NCI-H2196 (cell line): ENCODE measurements around the gene VSIG1.
A peak's percentile ranks its signal among the peaks of the same experiment; 100 is the strongest.

Source experiments
- DNase-seq: peaks from one replicate; lab custom pipeline; 2025; ENCODE audit not compliant: unreplicated experiment; lab: John Stamatoyannopoulos, UW

The VSIG1 gene

DNA sequence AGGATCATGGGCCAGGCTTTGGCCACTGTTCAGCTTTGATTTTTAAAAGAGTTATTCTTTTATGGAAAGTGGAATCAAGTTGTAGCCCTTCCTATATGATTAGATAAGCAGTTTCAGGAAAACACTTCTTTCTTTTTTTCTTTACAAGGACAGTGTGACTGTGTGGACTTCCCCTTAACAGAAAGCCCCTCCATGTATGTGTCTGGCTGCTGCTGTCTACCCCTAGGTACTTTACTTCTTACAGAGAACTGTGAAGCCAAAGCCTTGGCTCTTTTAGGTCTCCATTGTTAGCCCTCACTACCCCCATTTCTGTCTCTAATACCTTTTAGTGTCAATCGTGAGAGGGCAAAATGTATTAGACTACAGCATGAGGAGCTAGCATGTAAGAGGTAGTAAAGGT, 19.1 kb downstream of the VSIG1 start:
- no peak for DNase-seq

DNA sequence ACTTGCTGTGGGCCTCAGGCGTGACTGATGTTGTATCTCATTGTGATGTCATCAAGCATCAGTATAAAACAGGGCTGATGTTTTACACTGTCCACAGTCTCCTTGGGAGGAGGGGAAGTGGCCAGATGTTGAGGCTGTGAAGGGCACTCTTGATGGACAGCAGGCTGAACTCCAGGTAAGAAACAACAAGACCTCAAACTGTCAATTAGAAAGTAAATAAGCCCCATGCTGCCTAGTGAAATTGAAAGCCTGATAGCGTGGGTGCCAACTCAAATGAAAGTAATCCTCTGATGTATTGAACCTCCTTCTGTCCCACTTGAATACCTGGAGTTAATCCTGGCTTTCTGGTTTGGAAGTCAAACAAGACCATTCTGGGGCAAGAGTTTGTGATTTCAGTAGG, 19.7 kb downstream of the VSIG1 start:
- DNase-seq, result no peak

DNA sequence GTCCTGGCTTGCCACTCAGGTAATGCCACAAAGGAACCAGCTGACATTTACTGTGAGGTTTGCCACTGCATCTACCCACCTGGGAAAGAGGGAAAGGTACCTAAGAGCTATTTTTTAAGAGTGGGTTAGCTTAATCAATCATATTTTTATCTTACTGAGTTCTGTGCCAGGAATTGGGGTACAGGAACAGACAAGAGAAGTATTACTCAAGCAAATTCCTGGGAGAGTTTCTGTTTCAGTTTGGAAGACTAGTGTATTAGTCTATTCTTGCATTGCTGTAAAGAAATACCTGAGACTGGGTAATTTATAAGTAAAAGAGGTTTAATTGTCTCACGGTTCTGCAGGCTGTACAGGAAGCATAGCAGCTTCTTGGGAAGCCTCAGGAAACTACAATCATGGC, 23.3 kb downstream of the VSIG1 start:
- DNase-seq, result no peak

DNA sequence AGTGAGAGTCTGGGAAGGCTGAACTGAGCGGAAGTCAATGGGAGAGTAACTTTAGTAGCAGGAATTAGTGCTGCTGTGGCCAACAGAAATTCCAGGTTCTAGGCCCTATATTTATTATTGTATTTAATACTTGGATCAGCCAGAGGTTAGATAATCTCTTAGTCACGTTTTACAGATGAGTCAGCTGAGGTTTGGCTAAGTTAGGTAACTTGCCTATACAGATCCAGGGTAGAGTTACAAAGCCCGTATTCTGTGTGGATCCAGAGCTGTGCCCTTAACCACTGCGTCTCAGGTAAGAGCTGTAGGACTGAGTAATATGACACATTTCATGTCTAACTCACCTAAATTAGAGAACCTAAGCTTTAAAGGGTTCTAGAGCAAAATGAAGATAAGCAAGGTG, 26.0 kb downstream of the VSIG1 start:
- DNase-seq, result peak; percentile 1

DNA sequence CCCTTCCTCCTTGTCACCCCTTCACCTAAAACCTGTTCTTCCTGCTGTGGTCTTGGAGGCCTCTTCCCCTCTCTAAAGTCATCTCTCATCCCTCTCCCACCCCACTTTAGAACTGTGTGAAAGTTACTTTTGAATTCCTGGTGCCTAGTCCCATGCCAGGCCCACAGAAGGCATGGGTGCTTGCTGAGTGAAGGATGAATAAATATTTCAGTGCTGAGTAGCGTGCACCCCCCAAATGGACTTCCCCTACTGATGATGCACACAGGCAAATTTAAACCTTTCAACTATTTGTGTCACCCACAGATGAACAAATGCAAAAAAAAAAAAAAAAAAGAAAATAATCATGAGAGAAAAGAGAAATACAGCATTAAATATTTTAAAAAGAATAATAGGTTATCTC, 26.7 kb downstream of the VSIG1 start:
- no peak for DNase-seq

DNA sequence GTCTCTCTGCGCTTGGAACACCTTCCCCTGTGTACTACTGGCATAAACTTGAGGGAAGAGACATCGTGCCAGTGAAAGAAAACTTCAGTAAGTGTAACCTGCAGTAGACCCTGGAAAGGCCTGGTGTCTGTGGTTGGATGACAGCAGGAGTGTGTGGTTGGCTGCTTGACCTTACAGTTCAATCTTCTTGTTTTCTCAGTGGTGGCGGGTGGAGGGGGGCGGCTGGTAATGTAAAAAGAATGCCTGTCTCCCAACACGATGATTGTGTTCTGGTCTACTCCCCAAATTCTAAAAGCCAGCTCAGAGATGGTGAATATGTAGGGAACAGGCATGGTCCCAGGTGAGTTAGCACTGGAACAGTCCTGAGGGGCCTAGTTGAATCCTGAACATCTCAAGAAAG, 27.9 kb downstream of the VSIG1 start:
- no peak for DNase-seq

DNA sequence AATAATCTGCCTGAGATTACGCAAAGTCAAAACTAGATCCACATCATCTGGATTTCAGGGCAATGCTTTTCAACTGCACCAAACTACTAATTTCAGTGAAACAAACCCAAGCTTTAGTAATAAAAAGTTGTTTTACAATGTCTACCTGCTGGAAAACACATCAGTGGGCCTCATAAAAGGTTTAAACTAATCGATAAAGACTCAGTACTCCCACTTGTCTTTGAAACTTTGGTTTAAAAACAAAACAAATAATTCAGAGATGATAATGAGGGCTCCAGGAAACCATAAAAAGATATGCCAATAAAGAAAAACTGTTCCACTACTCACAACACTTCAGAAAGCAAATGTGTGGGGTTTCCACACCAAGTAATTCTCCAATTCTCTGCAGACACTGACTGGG, 36.2 kb downstream of the VSIG1 start:
- DNase-seq, result no peak

DNA sequence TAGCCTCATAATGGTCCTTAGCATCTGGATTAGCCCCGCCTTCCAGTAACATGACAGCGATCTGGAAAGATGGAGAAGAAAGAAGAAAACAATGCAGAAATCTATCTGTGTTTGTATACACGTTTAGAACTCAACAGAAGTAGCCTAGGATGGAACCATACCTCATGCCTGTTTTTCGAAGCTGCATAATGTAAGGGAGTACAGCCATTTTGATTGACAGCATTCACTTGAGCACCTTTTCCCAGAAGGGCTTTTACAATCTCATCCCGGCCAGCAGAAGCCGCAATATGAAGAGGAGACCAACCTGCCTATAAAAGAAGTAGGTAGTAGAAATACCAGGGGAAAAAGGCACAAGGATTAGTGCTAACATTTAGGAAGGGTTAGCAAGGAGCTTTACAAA, 42.9 kb downstream of the VSIG1 start:
- DNase-seq, result no peak

DNA sequence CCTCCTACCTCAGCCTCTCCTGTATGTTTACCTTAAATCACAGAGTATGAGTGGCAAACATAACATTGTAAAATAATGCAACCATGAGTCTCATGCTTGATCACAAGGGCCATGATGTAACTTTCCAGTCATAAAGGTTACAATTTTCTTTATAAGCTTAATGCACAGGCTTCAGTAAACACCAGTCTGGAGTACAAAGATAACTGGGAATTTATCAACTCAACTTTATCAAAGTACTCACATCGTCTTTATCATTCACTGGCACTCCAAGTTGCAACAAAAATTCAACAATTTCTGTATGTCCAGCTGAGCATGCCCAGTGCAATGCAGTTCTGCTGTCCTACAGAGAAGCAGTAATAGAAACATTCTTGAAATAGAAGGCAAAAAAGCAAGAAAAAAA, 43.6 kb downstream of the VSIG1 start:
- DNase-seq, result no peak

DNA sequence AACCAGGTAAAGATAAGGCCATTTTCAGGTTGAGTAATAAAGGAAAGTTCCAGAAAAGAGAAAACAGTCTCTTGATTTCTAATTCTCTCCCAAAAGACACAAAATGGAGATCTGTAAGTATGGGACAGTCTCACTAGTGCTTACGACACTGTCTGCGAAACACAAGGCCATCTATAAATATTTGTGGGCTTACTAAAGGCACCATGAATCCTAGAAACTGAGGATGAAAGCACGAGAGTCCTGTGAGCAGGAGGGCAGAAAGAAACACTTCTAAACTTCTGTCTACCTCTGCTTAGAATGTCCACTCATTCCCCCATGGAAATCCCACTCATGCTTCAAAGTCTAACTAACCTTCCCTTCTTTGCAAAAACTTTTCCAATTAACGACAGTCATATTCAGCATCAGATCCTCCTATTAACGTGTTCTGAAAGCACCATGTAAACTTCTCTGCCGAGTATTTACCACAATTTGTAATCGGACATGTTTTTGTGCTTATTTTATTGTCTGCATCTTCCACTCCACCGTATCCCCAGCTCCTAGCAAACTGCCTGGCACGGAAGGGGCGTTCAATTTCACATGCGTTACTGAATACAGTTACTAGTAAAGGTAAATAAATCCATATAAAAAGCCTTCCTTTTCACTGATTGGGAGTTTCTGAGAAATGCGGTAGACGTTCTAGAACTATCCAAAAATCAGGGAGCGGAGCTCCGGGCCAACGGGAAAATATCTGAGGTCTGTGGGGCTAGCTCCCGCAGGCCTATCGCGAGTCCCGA, 45.8 kb downstream of the VSIG1 start:
- no peak for DNase-seq

DNA sequence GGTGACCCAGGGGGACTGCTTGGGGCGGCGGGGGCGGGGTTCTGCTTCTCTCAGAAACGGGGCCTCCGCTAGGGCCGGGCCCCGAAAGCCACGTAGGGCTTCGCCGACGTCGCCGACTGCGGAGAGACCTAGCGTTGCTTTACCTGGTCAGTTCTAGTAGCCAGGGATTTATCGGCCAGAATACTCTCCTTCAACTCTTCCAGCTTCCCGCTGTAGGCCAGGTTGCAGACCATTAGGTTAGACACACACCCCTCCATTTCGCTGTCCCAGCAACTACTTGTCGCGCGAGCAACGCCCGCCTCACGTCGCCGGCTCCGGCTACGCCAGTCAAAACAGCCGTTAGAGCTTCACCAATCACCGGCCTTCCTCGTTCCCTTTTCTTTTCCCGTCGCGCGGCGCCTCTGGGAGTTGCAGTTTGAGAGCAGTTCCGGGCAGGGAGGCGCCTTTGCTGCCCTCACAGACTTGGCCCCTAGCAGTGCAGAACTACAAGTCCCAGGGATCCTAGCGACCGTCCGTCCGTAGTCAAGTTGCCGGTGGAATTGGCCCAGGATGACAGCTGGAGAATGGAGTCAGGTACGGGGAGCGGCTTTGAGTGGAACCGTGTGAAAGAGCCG, 46.5 kb downstream of the VSIG1 start, which contains the start of the genes ATG4A and PSMD10:
Gene ATG4A, plus strand, starts transcription at position 515 of the 614 bp plus-strand sequence. Its CDS starts 49 bp downstream, at position 564.
Gene PSMD10, minus strand, starts transcription at position 279 of the 614 bp plus-strand sequence. Its CDS starts 22 bp downstream, at position 257.
- DNase-seq, result peak; percentile 88

DNA sequence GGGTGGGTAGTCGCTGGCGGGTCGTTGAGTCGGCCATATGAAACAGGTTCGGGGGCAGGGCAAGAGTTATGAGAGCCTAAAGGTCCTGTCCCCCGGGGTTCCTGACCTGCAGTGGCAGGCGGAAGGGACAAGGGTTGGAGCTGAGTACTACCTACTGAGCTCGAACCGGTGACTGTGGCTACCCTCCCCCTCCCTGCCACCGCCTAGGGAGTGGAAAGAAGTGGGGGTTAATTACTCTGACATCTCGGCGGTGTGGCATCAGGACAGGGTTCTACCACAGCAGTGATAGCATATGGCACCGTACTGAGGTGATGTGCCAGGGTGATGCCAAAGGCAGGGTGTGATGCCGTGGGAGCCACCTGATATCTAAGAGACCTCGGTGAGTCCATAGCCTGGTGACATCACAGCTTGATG, 47.0 kb downstream of the VSIG1 start:
- DNase-seq, result peak; percentile 45

DNA sequence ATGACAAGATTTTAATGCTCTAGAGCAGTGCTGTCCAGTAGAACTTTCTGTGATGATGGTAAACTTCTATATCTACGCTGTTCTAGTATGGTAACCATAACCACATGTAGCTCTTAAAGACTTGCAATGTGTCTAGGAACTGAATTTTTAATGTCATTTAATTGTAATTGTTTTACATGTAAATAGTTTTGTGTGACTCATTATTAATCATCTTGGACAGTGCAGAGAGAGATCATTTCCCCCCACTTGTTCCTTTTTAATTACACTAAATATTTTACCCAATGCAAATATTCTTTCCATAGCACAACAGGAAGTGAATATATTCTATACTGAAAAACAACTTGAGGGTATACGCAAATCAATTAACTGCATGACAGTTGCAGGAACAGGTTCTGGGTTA, 52.5 kb downstream of the VSIG1 start:
- no peak for DNase-seq

DNA sequence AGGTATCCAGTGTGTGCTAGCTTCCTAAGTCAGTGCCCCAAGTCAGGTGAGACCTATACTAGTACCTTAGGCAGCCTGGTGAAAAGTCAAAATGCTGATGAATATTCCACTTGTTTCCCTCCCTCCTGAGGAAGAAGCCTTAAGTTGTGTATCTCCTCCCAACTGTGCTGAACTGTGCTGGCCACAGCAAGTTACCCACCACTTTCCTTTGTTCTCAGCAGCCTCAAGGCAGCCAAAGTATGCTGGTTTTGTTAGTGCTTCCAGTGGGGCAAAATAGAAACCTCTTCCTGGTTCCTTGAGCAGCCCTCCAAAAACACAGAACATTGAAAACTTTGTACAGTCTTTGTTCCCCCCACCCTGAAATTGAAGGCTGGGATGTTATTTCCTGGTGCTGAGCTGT, 60.6 kb downstream of the VSIG1 start:
- DNase-seq, result no peak

DNA sequence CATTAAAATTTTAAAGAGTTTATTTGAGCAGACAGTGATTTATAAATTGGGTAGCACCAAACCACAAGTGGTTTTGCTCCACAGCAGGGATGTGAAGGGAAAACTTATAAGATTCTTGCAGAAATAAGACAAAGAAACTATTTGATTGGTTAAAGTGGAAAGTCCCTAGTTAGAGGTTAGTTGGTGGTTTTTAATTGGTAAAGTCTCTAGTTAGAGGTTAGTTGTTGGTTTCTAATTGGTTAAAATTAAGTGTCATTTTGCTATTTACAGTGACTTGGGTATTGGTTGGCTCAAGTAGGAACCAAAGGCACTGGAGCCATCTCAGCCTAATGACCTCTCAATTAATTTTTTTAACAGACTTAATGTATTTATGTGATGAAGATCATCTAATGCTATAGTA, 69.7 kb downstream of the VSIG1 start:
- no peak for DNase-seq

DNA sequence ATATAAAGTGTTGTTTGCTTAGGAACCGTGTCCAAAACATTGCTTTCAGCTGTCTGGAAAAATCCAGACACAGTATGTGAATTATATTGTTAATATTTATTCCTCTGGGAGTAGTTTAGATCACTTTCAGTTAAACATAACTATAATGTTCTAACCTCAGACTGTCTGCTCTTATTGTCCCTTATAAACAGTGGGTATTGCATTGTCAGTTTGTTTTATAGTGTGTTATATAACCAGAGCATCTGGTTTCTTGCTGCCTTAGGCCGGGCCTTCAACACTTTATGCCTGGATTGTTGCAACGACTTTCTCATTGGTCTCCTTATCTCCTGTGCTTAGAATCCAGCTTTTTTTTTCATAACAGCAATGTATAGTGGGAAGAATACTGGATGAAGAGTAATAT, 73.1 kb downstream of the VSIG1 start:
- DNase-seq, result no peak

DNA sequence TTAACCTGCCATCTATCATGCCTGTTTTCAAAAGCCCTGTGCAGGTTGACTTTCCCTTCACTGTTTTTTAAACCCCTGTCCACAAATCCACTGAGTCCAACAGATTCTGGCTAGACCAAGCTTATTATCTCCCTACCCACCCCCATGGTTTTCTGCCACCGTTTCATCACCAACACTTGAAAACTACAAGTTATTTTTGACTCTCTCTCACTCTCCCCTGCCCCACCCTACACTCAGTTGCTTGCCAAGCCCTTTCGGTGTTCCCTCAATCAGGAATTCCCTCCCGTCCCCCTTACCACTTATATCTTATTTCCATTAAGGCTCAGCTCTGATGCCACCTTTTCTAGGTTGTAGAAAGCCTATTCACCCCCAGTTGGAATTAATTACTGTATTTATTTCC, 76.4 kb downstream of the VSIG1 start:
- DNase-seq, result no peak

DNA sequence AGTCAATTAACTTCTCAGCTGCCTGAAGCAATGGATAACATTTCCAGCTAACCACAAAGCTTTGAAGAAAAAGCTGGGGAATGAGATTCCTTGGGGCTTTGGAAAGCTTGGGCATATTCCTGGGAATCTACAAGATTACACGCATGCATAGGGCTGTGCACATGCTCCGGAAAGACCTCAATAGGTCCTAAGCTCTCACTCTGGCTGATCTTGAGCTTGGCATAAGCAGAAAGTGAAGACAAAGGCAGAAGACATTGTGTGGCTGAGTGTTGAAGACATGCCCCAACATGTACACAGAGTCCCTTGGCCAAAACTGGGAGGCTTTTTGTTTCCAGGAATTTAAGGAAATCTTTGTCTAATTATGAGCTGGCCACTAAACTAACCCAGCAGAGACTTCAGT, 77.9 kb downstream of the VSIG1 start:
- no peak for DNase-seq

DNA sequence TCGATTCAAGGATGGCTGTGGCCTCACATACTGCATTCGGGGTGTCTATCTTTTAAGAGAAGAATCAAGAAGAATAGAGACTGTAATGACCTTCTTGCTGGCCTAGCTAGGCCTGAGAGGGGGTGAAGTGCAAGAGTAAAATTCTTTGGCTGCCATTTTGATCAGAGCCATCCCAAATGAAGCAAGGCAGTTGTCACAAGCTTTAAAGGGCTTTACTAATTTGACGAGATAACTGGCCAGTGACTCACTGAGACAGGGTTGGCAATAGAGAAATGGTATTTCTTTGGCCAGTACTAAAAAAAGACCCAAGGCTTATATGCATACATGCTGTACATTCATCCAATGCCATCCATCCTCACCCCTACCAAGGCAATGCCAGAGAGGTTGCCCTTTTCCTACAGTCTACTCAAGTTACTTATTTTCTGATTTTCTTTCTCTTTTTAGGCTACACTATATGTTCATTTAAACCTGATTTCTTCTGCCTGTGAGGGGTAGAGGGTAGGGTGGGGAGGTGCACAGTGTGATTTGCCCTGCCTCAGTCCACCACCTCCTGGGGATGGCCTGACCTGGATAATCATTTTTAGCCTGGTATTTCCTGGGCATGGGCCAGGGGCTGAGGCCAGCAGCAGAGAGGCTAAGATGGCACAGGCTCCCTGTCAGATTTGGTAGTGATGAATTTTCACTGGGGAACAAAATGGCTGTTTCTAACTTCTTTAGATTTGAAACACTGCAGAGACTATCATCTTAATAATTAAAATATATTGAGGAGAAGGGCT, 78.9 kb downstream of the VSIG1 start:
- no peak for DNase-seq

DNA sequence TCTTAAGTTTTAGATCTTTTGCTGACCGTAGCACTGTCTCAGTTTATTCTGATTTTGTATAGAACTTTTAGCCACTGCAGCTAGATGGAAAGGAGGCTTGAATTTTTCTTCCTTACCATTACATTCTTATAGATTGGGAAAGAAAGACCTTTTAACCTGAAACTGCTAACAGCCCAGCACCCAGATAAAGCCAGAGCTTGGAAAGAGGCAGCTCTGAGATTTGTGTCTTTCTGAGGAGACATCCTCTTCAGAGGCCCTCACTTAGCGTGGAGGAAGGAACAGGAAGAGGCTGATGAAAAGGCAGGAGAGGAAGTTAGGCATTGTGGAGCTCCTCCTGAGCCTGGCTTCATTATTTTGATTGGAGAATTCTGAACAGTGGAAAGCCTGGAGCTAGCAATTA, 81.8 kb downstream of the VSIG1 start:
- no peak for DNase-seq

DNA sequence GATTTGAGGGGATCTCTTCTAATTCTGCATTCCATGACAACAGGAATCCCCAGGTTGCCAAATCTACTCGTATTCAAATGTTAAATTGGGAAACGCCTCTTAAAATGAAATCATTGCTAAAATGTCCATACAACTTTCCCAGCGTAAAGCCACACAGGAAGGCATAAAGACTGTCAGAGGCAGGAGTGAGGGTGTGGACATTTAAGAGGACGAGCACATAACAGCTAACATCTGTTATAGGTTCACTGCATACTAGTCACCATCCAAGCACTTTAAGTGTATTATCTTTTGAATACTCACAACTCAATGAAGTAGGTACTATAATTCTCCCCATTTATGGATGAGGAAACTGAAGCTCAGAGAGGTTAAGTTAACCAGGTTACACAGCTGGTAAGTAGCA, 82.3 kb downstream of the VSIG1 start:
- DNase-seq, result no peak
